SK-N-SH (cell line): ENCODE measurements around the gene NTN5. TPM values are rescaled to one million over a fixed set of nuclear protein-coding genes. Genes with fewer than 3 reads are reported as not detected.

Experiments used
- CTCF ChIA-PET: fragments of 300-600, 350-600 bp; formaldehyde crosslinking; extraction: SDS; loops from one replicate; lab custom pipeline; 2021; lab: Yijun Ruan, JAX
- POLR2A ChIA-PET: fragments of 350-600 bp; sonication (Branson Sonifier 250); formaldehyde crosslinking; extraction: SDS; loops from one replicate; lab custom pipeline; 2020; ENCODE audit warnings: antibody characterized with exemption, inconsistent platforms; lab: Yijun Ruan, JAX
- DNase-seq: peaks from one replicate; pipeline ENCODE4 v3.0.0; 2012
- H2AFZ ChIP-seq: fragments of 200-600 bp; sonication (generic); 2 replicates; pipeline ENCODE4 v1.8.1; 2016; ENCODE audit warnings: antibody characterized with exemption, mild to moderate bottlenecking, low read depth
- H3F3A ChIP-seq: fragments of 200-600 bp; sonication (generic); replicated peaks from 2 replicates; pipeline ENCODE3; 2016; ENCODE audit warnings: antibody characterized with exemption, mild to moderate bottlenecking; ENCODE audit not compliant: insufficient read depth
- H3K27ac ChIP-seq, 2 experiments: fragments of 200-500 bp in 1 of 2; fragments of 200-600 bp in 1 of 2; sonication (Bioruptor generic) in 1 of 2; sonication (generic), shearing (Covaris generic) in 1 of 2; 2 replicates each; pipeline versions ENCODE4 v1.5.1 to v1.6.1; 2014 to 2016; ENCODE audit warnings: low read depth in 2 of 2, inconsistent platforms in 1 of 2, low read length in 1 of 2, mild to moderate bottlenecking in 1 of 2, mixed read lengths in 1 of 2
- H3K27me3 ChIP-seq: fragments of 200-600 bp; sonication (generic), shearing (Covaris generic); 2 replicates; pipeline ENCODE4 v1.6.1; 2016; ENCODE audit warnings: mixed run types; ENCODE audit not compliant: insufficient read depth
- H3K36me3 ChIP-seq, 2 experiments: fragments of 200-500 bp in 1 of 2; fragments of 200-600 bp in 1 of 2; sonication (Bioruptor generic) in 1 of 2; sonication (generic) in 1 of 2; replicated peaks in 1 of 2; 2 replicates each; pipeline versions ENCODE3 to v1.5.1; 2014 to 2016; ENCODE audit warnings: low read length in 1 of 2, mild to moderate bottlenecking in 1 of 2; ENCODE audit not compliant: insufficient read depth in 2 of 2, control insufficient read depth in 1 of 2
- H3K4me1 ChIP-seq, 2 experiments: fragments of 200-500 bp in 1 of 2; fragments of 200-600 bp in 1 of 2; sonication (Bioruptor generic) in 1 of 2; sonication (generic), shearing (Covaris generic) in 1 of 2; 2 replicates each; pipeline versions ENCODE4 v1.5.1 to v1.6.1; 2014 to 2016; ENCODE audit warnings: low read depth in 1 of 2, low read length in 1 of 2, mixed run types in 1 of 2; ENCODE audit not compliant: insufficient read depth in 2 of 2, control insufficient read depth in 1 of 2
- H3K4me2 ChIP-seq: fragments of 200-600 bp; sonication (generic), shearing (Covaris generic); 2 replicates; pipeline ENCODE4 v1.6.1; 2017; ENCODE audit warnings: mixed run types
- H3K4me3 ChIP-seq, 2 experiments: fragments of 200-500 bp in 1 of 2; fragments of 200-600 bp in 1 of 2; sonication (Bioruptor generic) in 1 of 2; sonication (generic), shearing (Covaris generic) in 1 of 2; 2 replicates each; pipeline versions ENCODE4 v1.5.1 to v1.8.1; 2014 to 2016; ENCODE audit warnings: low read depth in 2 of 2, inconsistent platforms in 1 of 2, low read length in 1 of 2, mild to moderate bottlenecking in 1 of 2, mixed read lengths in 1 of 2, moderate library complexity in 1 of 2
- H3K79me2 ChIP-seq: fragments of 200-600 bp; sonication (generic); 2 replicates; pipeline ENCODE4 v1.8.1; 2017; ENCODE audit warnings: mild to moderate bottlenecking; ENCODE audit not compliant: insufficient read depth
- H3K9ac ChIP-seq: fragments of 200-600 bp; sonication (generic); 2 replicates; pipeline ENCODE4 v1.6.1; 2017; ENCODE audit warnings: mixed run types
- H3K9me2 ChIP-seq: fragments of 200-600 bp; sonication (generic); 2 replicates; pipeline ENCODE4 v1.6.1; 2017; ENCODE audit warnings: mixed run types
- H3K9me3 ChIP-seq: fragments of 200-600 bp; sonication (generic); 2 replicates; pipeline ENCODE4 v1.6.1; 2017; ENCODE audit warnings: mixed run types, mild to moderate bottlenecking, moderate library complexity
- H4K20me1 ChIP-seq: fragments of 200-600 bp; sonication (generic); 2 replicates; pipeline ENCODE4 v1.6.1; 2017; ENCODE audit warnings: mild to moderate bottlenecking, mixed run types; ENCODE audit not compliant: insufficient read depth
- CHD2 ChIP-seq: fragments of 150-350 bp; IDR thresholded peaks from 2 replicates; pipeline ENCODE4 v1.6.1; 2018; ENCODE audit warnings: low read length; ENCODE audit not compliant: partially characterized antibody
- FOXJ3 ChIP-seq: sonication (generic); formaldehyde crosslinking; IDR thresholded peaks from 2 replicates; pipeline ENCODE4 v1.5.1; 2020; ENCODE audit warnings: mild to moderate bottlenecking, missing genetic modification reagents
- FOXM1 ChIP-seq: IDR thresholded peaks from 2 replicates; pipeline ENCODE4 v1.4.0; 2012; ENCODE audit warnings: low read depth, mild to moderate bottlenecking
- GATA2 ChIP-seq: sonication (generic); formaldehyde crosslinking; IDR thresholded peaks from 2 replicates; pipeline ENCODE4 v1.5.0; 2020; ENCODE audit warnings: mild to moderate bottlenecking, missing genetic modification reagents
- MXI1 ChIP-seq: IDR thresholded peaks from 2 replicates; pipeline ENCODE4 v1.6.1; 2012; ENCODE audit warnings: mild to moderate bottlenecking, low read depth, low read length, improper control_type of control experiment
- RCOR1 ChIP-seq: fragments of 150-350 bp; IDR thresholded peaks from 2 replicates; pipeline ENCODE4 v1.6.1; 2017; ENCODE audit warnings: antibody characterized with exemption, low read length
- REST ChIP-seq: IDR thresholded peaks from 2 replicates; pipeline ENCODE4 v1.6.1; 2012; ENCODE audit warnings: mild to moderate bottlenecking, low read depth, low read length, moderate library complexity
- SIN3A ChIP-seq: IDR thresholded peaks from 2 replicates; pipeline ENCODE4 v1.6.1; 2012; ENCODE audit warnings: low read depth, mild to moderate bottlenecking, low read length, moderate library complexity, borderline replicate concordance
- SMC3 ChIP-seq: IDR thresholded peaks from 2 replicates; pipeline ENCODE4 v1.6.1; 2012; ENCODE audit warnings: low read depth, low read length, improper control_type of control experiment
- TAF1 ChIP-seq: IDR thresholded peaks from 2 replicates; pipeline ENCODE4 v1.6.1; 2012; ENCODE audit warnings: low read depth, mild to moderate bottlenecking, low read length, moderate library complexity, borderline replicate concordance
- YY1 ChIP-seq: IDR thresholded peaks from 2 replicates; pipeline ENCODE4 v1.4.0; 2012; ENCODE audit warnings: low read depth, mild to moderate bottlenecking
- WGBS: methylation state at CpG from one replicate; pipeline ENCODE4 v1.1.6; 2017; ENCODE audit warnings: low lambda C conversion rate; 5-methylcytosine and 5-hydroxymethylcytosine counted together
- polyA plus RNA-seq, 3 experiments: library from polyadenylated mRNA; depleted of rRNA; stranded (reverse); fragments of >200 nt; gene quantifications; 2 replicates each; pipeline ENCODE4 v1.2.3, GENCODE V29; 2012
- TF ChIP-seq, protein P1 (sequence below): fragments of 150-350 bp; IDR thresholded peaks from 2 replicates; pipeline ENCODE4 v1.6.1; 2017; ENCODE audit warnings: antibody characterized with exemption, low read length, low read depth, borderline replicate concordance

Gene NTN5
- polyA plus RNA-seq (2012; rRNA removed) = 0.57 and 0.74 TPM in 2 replicates
- 0.12 and 0.37 TPM in 2 replicates for polyA plus RNA-seq (2012; cell fraction: cytosol; rRNA removed)
- 5.0 and 7.0 TPM in 2 replicates for polyA plus RNA-seq (2012; cell fraction: nucleus; rRNA removed)

DNA sequence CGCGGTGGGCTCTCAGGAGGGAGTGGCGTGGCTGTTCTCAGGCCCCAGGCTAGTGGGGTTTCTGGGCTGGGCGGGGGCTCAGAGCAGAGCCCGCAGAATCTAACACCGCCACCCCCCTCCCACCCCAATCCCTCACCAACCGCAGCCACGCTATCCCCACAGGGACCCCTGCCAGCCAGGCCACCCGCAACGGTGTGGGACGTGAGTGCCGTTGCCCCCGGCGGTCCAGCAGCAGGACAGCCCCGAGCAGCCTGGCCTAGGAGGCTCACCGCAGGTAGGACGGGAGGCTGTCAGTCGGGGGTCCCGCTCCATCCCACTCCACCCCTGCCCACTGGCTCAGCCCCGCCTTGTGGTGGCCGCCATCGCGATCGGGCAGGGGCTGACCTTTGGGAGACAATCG is at the start of gene NTN5:
Gene NTN5 (minus strand): TSS at position 24 of the 400 bp plus-strand sequence. CDS start 2,031 bp downstream, outside the sequence.
- H3K4me3 ChIP-seq = no peak within 1 kb of the TSS
- no peak within 1 kb of the TSS for H2AFZ ChIP-seq
- no peaks in the 10 kb centered on the region for H3K79me2 ChIP-seq
- 92% methylated on average over 13 of the region's 25 CpGs for WGBS
- no peaks in the 10 kb centered on the region for H3K9me3 ChIP-seq
- ChIA-PET CTCF (interaction anchor here (3.3 to 3.7 kb wide), 3 partner anchors 19 to 40 kb away, joined by 19 to 35 read pairs (median 30); partner anchors contain the start of gene CA11), POLR2A (no interaction called here)
- TF ChIP-seq MXI1 = no peak
- no peak for TF ChIP-seq YY1
- TF ChIP-seq RCOR1 = no peak
- TF ChIP-seq, protein P1, sequence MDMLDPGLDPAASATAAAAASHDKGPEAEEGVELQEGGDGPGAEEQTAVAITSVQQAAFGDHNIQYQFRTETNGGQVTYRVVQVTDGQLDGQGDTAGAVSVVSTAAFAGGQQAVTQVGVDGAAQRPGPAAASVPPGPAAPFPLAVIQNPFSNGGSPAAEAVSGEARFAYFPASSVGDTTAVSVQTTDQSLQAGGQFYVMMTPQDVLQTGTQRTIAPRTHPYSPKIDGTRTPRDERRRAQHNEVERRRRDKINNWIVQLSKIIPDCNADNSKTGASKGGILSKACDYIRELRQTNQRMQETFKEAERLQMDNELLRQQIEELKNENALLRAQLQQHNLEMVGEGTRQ = no peak
- H3F3A ChIP-seq = no peaks in the 10 kb centered on the region
- no peaks in the 10 kb centered on the region for H4K20me1 ChIP-seq
- H3K4me2 ChIP-seq = no peak within 1 kb of the TSS
- no peaks in the 10 kb centered on the region for H3K36me3 ChIP-seq
- peaks cover 0 to 8% of the 10 kb centered on the region in 2 experiments; a peak in 1 of 4 replicates for H3K4me1 ChIP-seq
- no peak within 1 kb of the TSS for H3K9ac ChIP-seq
- no peak for DNase-seq
- no peaks in the 10 kb centered on the region for H3K27me3 ChIP-seq
- H3K9me2 ChIP-seq = no peaks in the 10 kb centered on the region
- no peak within 1 kb of the TSS for H3K27ac ChIP-seq

DNA sequence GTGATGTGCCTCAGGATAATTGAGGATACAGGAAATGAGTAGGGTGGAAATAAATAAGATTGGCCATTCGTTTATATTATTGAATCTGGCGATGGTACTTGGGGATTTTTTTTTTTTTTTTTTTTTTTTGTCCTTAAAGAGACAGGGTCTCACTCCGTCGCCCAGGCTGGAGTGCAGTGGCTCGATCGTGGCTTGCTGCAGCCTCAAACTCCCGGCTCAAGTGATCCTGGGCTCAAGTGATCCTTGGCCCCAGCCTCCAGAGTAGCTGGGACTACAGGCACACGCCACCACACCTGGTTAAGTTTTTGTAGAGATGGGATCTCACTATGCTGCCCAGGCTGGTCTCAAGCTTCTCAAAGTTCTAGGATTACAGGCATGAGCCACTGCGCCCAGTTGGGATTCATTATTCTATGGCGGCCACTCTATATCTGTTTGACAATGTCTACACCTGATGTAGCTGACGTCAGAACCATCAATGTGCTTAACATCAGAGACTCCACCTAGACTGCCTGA is 49.4 kb upstream of the NTN5 start:
- Histone ChIP-seq H3K9ac (no peak overlapping the region), H3K27me3 (no peaks in the 10 kb centered on the region), H3K9me2 (no peaks in the 10 kb centered on the region), H3K79me2 (no peaks in the 10 kb centered on the region), H2AFZ (no peak overlapping the region), H3K4me1 (peaks cover 7 to 11% of the 10 kb centered on the region in 2 experiments; a peak in 3 of 4 replicates), H3K4me3 (no peak overlapping the region), H3F3A (peaks cover 13% of the 10 kb centered on the region), H3K4me2 (no peak overlapping the region), H4K20me1 (no peaks in the 10 kb centered on the region), H3K9me3 (no peaks in the 10 kb centered on the region), H3K27ac (no peak overlapping the region), H3K36me3 (no peaks in the 10 kb centered on the region)
- ChIA-PET CTCF (interaction anchor here (2.6 kb wide), 1 partner anchor 17 kb away, joined by 13 read pairs; no protein-coding TSS in a partner anchor), POLR2A (no interaction called here)
- TF ChIP-seq TAF1 (no peak), SIN3A (no peak), CHD2 (no peak), FOXJ3 (CRISPR knock-in tag) (no peak), GATA2 (CRISPR knock-in tag) (no peak), SMC3 (no peak), REST (no peak), FOXM1 (no peak)
- TF ChIP-seq, protein P1 = no peak
- WGBS = 90% methylated on average over 11 of the region's 11 CpGs
- no peak for DNase-seq
